GM12878 (cell line): ENCODE measurements around the gene TBC1D30. TPM values are rescaled to one million over a fixed set of nuclear protein-coding genes. Genes with fewer than 3 reads are reported as not detected.

Experiments
- ATAC-seq: fragments of 200-7000 bp; cut with Tn5 transposase; 3 replicates; pipeline ENCODE4 v1.9.1; 2020; ENCODE audit warnings: mild to moderate bottlenecking, moderate library complexity
- BruUV-seq: library from RNA; stranded (reverse); fragments of 400-500 nt; replicated peaks from 2 replicates; lab custom pipeline; 2021; lab: Mats Ljungman, UMichigan
- CTCF ChIA-PET: fragments of 300-600 bp; sonication (Branson Sonifier 250); formaldehyde crosslinking; extraction: SDS; loops from one replicate; lab custom pipeline; 2021; ENCODE audit warnings: inconsistent platforms; lab: Yijun Ruan, JAX
- POLR2A ChIA-PET: fragments of 350-600 bp; formaldehyde crosslinking; extraction: SDS; loops from one replicate; lab custom pipeline; 2021; ENCODE audit warnings: inconsistent platforms; lab: Charles Lee
- RAD21 ChIA-PET: fragments of 300-600 bp; sonication (Branson Sonifier 250); formaldehyde crosslinking; loops from one replicate; lab custom pipeline; 2023; ENCODE audit warnings: antibody characterized with exemption; ENCODE audit not compliant: unreplicated experiment; lab: Charles Lee
- SMC1A ChIA-PET: fragments of 300-600 bp; sonication (Branson Sonifier 250); formaldehyde crosslinking; loops from one replicate; lab custom pipeline; 2023; ENCODE audit not compliant: unreplicated experiment, uncharacterized antibody; lab: Charles Lee
- DNase-seq: peaks from one replicate; pipeline ENCODE4 v3.0.0-alpha.2; 2011; ENCODE audit warnings: low read depth, low spot score
- FAIRE-seq: peaks from 3 replicates; lab custom pipeline; 2011; peaks lifted over from hg19 to GRCh38; lab: Jason Lieb, UNC
- H2AFZ ChIP-seq: 2 replicates; pipeline ENCODE4 v1.6.0; 2011; ENCODE audit warnings: low read depth, low read length, control low read depth; ENCODE audit not compliant: control insufficient read depth
- H3K27ac ChIP-seq: 2 replicates; pipeline ENCODE4 v1.5.1; 2011; ENCODE audit warnings: control low read depth; ENCODE audit not compliant: control insufficient read depth, insufficient read depth
- H3K27me3 ChIP-seq, 2 experiments: replicated peaks in 1 of 2; 2 replicates each; pipeline versions ENCODE4 v1.6.0 to v1.6.1; 2011; ENCODE audit warnings: low read length in 1 of 2; ENCODE audit not compliant: control insufficient read depth in 2 of 2, insufficient read depth in 2 of 2
- H3K36me3 ChIP-seq, 2 experiments: 2 replicates each; pipeline ENCODE4 v1.5.1; 2011; ENCODE audit warnings: low read length in 1 of 2; ENCODE audit not compliant: control insufficient read depth in 2 of 2, insufficient read depth in 2 of 2
- H3K4me1 ChIP-seq: 2 replicates; pipeline ENCODE4 v1.6.1; 2011; ENCODE audit warnings: mild to moderate bottlenecking, low read length, moderate library complexity, mixed read lengths; ENCODE audit not compliant: control insufficient read depth, insufficient read depth
- H3K4me2 ChIP-seq: 2 replicates; pipeline ENCODE4 v1.6.0; 2011; ENCODE audit warnings: control low read depth; ENCODE audit not compliant: control insufficient read depth, insufficient read depth
- H3K4me3 ChIP-seq: fragments of 200-600 bp; sonication (generic); 2 replicates; pipeline ENCODE4 v1.5.1; 2016
- H3K79me2 ChIP-seq: 2 replicates; pipeline ENCODE4 v1.6.0; 2011; ENCODE audit warnings: low read length; ENCODE audit not compliant: control insufficient read depth, insufficient read depth
- H3K9ac ChIP-seq: 2 replicates; pipeline ENCODE4 v1.8.0; 2011; ENCODE audit warnings: low read length, control low read depth, mixed read lengths; ENCODE audit not compliant: control insufficient read depth, insufficient read depth
- H3K9me3 ChIP-seq: replicated peaks from 3 replicates; pipeline ENCODE4 v1.5.1; 2011; ENCODE audit warnings: mild to moderate bottlenecking, low read length; ENCODE audit not compliant: control insufficient read depth, insufficient read depth
- H4K20me1 ChIP-seq: 2 replicates; pipeline ENCODE4 v1.6.0; 2011; ENCODE audit not compliant: control insufficient read depth, insufficient read depth
- ETV6 ChIP-seq, 2 experiments: fragments of 450-650 bp in 1 of 2; IDR thresholded peaks in 1 of 2; conservative IDR thresholded peaks in 1 of 2; 2 replicates each; pipeline ENCODE4 v1.6.1; 2014; ENCODE audit warnings: antibody characterized with exemption in 1 of 2, borderline replicate concordance in 1 of 2, low read depth in 1 of 2, mild to moderate bottlenecking in 1 of 2, moderate library complexity in 1 of 2
- IKZF1 ChIP-seq: fragments of 450-650 bp; conservative IDR thresholded peaks from 2 replicates; pipeline ENCODE4 v1.6.1; 2017; ENCODE audit warnings: antibody characterized with exemption, mild to moderate bottlenecking
- IKZF2 ChIP-seq, 2 experiments: fragments of 450-650 bp; IDR thresholded peaks; 2 replicates each; pipeline ENCODE4 v1.6.1; 2017; ENCODE audit warnings: mild to moderate bottlenecking in 2 of 2, moderate library complexity in 2 of 2
- MYC ChIP-seq: IDR thresholded peaks from 2 replicates; pipeline ENCODE4 v1.6.1; 2011; ENCODE audit warnings: mild to moderate bottlenecking, low read length, moderate library complexity, inconsistent platforms; ENCODE audit not compliant: insufficient read depth, insufficient replicate concordance, insufficient read length, severe bottlenecking
- NBN ChIP-seq: fragments of 450-650 bp; IDR thresholded peaks from 2 replicates; pipeline ENCODE4 v1.6.1; 2016
- RAD21 ChIP-seq: IDR thresholded peaks from 2 replicates; pipeline ENCODE4 v1.6.1; 2011; ENCODE audit warnings: mild to moderate bottlenecking, low read depth, low read length, moderate library complexity; ENCODE audit not compliant: insufficient read depth
- TCF3 ChIP-seq: IDR thresholded peaks from 2 replicates; pipeline ENCODE4 v1.6.1; 2012; ENCODE audit warnings: low read depth, mild to moderate bottlenecking, low read length, borderline replicate concordance; ENCODE audit not compliant: insufficient read depth
- WGBS: methylation state at CpG from one replicate; pipeline ENCODE4 v1.1.6; 2016; ENCODE audit warnings: low lambda C conversion rate; ENCODE audit not compliant: insufficient replicate concordance, insufficient coverage; ENCODE audit errors: missing lambda C conversion rate; 5-methylcytosine and 5-hydroxymethylcytosine counted together
- in situ Hi-C: fragments of 300-500 bp; cut with MboI; formaldehyde crosslinking; loops from 9 replicates; pipeline ENCODE4 v1.14.3; 2018; ENCODE audit warnings: mixed read lengths
- intact Hi-C: fragments of 100-400 bp; cut with micrococcal nuclease; formaldehyde crosslinking; loops from one replicate; pipeline ENCODE4 v1.14.2; 2022; ENCODE audit not compliant: unreplicated experiment
- polyA plus RNA-seq, 11 experiments: library from polyadenylated mRNA; depleted of rRNA in 4 of 11; unstranded in 6 of 11; stranded (reverse) in 5 of 11; fragments of >200 nt; fragmentation: Nextera tagmentation in 4 of 11; fragmentation: Illumina TruSeq in 1 of 11; extraction: Ambion mirVana in 4 of 11; extraction: Trizol in 1 of 11; gene quantifications; 1 replicate in 1 of 11; 2 replicates in 10 of 11; pipeline versions ENCODE4 v1.2.1 to v1.2.3, GENCODE V29; 2011 to 2016; ENCODE audit warnings: inconsistent platforms in 2 of 11, missing spikeins in 2 of 11, low read depth in 1 of 11
- total RNA-seq, 4 experiments: library from RNA; depleted of rRNA in 3 of 4; stranded (reverse); fragments of >200 nt in 3 of 4; fragmentation: Illumina TruSeq in 1 of 4; extraction: Trizol in 1 of 4; gene quantifications; 2 replicates each; pipeline versions ENCODE4 v1.2.1 to v1.2.3, GENCODE V29; 2013 to 2021
- TF ChIP-seq, protein P1 (sequence below): fragments of 450-650 bp; IDR thresholded peaks from 2 replicates; pipeline ENCODE4 v1.6.1; 2017; ENCODE audit warnings: borderline replicate concordance
- TF ChIP-seq, protein P2 (sequence below): IDR thresholded peaks from 2 replicates; pipeline ENCODE4 v1.6.1; 2012; ENCODE audit warnings: low read depth, low read length, improper control_type of control experiment

Gene TBC1D30
- total and polyA plus RNA-seq, 10 of the 15 experiments (the other 5 are each of a cell fraction or from before 2014, with no cell fraction given): 1.2 to 23.3 (median 11.1) TPM

DNA sequence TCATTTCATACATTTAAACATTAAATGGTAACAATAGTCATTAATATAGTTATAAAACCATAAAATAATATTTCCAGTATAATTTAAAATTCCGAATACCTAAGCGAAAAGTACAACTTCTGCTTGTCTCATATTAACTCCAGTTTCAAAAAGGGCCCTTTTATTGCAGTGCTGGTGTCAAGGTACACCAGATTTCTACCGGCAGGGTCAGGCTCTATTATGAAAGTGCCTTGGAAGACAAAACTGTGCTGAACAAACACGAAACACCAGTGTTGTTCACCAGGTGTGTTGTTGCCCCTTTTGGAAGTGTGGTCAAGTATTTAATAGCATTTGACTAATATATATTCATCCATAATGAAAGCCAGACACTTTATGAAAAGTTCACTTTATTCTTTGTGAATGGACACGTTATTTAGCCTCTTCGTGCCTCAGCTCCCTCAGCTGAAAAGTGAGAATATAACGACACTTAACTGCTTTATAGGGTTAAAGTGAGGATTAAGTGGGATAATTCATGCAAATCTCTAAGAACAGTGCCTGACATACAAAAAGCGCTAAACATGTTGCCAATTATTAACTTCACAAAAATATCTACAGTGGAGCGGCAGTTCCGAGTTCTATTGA, 45.0 kb upstream of the TBC1D30 start:
- Histone ChIP-seq H3K4me1 (peaks cover 3% of the 10 kb centered on the region; the same call in 1 of the 2 replicates), H3K4me3 (no peak overlapping the region), H3K36me3 (no peaks in the 10 kb centered on the region), H3K9me3 (no peaks in the 10 kb centered on the region; the same call in 2 of the 3 replicates), H2AFZ (no peak overlapping the region), H3K79me2 (no peaks in the 10 kb centered on the region), H3K27ac (no peak overlapping the region), H3K9ac (no peak overlapping the region), H3K27me3 (peaks cover 2 to 12% of the 10 kb centered on the region in 2 experiments; a peak in 3 of 4 replicates), H4K20me1 (no peaks in the 10 kb centered on the region), H3K4me2 (no peak overlapping the region)
- in situ Hi-C loops (no loop called here), intact Hi-C loops (no loop called here)
- ATAC-seq (no peak), DNase-seq (no peak), FAIRE-seq (no peak)
- ChIA-PET SMC1A (interaction anchor here (0.6 to 1.6 kb wide), 2 partner anchors 9 to 109 kb away, joined by 3 to 6 read pairs; no protein-coding TSS in a partner anchor), RAD21 (no interaction called here), POLR2A (no interaction called here), CTCF (no interaction called here)
- 65% methylated on average over 10 of the region's 10 CpGs for WGBS
- no TSS peak for BruUV-seq
- TF ChIP-seq, protein P1, sequence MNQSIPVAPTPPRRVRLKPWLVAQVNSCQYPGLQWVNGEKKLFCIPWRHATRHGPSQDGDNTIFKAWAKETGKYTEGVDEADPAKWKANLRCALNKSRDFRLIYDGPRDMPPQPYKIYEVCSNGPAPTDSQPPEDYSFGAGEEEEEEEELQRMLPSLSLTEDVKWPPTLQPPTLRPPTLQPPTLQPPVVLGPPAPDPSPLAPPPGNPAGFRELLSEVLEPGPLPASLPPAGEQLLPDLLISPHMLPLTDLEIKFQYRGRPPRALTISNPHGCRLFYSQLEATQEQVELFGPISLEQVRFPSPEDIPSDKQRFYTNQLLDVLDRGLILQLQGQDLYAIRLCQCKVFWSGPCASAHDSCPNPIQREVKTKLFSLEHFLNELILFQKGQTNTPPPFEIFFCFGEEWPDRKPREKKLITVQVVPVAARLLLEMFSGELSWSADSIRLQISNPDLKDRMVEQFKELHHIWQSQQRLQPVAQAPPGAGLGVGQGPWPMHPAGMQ: no peak
- TF ChIP-seq MYC: no peak
- no peak for TF ChIP-seq IKZF1
- TF ChIP-seq, protein P2, sequence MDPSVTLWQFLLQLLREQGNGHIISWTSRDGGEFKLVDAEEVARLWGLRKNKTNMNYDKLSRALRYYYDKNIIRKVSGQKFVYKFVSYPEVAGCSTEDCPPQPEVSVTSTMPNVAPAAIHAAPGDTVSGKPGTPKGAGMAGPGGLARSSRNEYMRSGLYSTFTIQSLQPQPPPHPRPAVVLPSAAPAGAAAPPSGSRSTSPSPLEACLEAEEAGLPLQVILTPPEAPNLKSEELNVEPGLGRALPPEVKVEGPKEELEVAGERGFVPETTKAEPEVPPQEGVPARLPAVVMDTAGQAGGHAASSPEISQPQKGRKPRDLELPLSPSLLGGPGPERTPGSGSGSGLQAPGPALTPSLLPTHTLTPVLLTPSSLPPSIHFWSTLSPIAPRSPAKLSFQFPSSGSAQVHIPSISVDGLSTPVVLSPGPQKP: no peak
- TF ChIP-seq ETV6 (conservative IDR thresholded peaks at IDR 0.05 in 1 of 2, IDR thresholded peaks at IDR 0.05 in 1 of 2; ENCODE audit: borderline replicate concordance in 1 of 2, low read depth in 1 of 2): no peak
- TF ChIP-seq TCF3: no peak
- no peak for TF ChIP-seq RAD21
- TF ChIP-seq NBN: no peak
- no peak for TF ChIP-seq IKZF2 (IDR thresholded peaks at IDR 0.05)
